Measurements from ENCODE around the gene TMEM129.

Gene TMEM129

GRCh38 chr4:1668488-1668840, 52.7 kb downstream of the TMEM129 start:
- no peak for DNase-seq (ENCODE audit: low read depth)

GRCh38 chr4:1667273-1667672, 53.9 kb downstream of the TMEM129 start:
- no peak for DNase-seq (ENCODE audit: low read depth)

DNA sequence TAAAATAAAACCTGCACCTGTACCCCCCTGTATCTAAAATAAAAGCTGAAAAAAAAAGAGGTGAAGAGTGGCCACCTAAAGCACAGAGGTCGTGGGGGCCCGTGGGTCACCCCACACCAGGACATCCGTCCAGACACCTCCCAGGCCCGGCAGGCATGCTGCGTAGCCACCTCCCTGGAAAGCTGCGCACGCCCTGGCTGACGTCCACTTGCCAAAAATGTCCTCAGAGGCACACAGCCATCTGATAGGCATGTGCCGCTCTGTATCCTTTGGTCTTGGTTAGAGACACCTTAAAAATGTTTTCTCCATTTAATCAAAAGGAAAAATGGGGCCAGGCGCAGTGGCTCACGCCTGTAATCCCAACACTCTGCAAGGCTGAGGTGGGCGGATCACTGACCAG, 54.7 kb downstream of the TMEM129 start:
- DNase-seq (ENCODE audit: low read depth): no peak

Data from activated gamma-delta T cell treated with anti-CD3 and anti-CD28 coated beads, Interleukin-2, amount 50 U/mL, for 16 hours (primary cell).